Measurements from ENCODE around the gene AGAP9. TPM values are rescaled to one million over a fixed set of nuclear protein-coding genes. Genes with fewer than 3 reads are reported as not detected.
"Not testable (repeated sequence)": the region's sequence is repeated elsewhere in the genome, so short reads cannot be mapped to it uniquely, and the experiment has no call there.

AGAP9 gene
- total and polyA plus RNA-seq, 2 of the 8 experiments (the other 6 are each of a cell fraction or from before 2014, with no cell fraction given), result 7.2 to 9.3 TPM

DNA sequence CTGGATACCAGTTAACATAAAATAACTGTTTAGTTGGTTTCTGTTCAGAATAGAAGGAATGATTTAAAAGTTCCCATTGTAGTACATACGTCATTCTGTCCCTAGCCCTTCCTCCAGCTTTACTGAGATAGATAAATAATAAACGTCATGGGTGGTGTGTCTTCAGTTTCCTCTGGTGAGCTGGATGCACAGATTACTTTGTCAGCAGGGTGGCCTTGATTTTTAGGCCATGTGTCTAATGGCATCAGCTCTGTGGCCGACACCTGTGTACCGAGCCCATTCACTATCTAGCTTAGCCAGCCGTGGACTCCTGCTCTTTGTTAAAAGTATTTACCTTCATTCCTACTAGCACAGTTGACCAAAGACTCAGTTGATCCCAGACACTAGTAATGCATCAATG, 34.7 kb upstream of the AGAP9 start:
- 98% methylated on average over 5 of the region's 5 CpGs; no CpG with 5 or more reads in 1 of the 2 experiments for WGBS, 2 experiments (ENCODE audit: extremely low coverage in 1 of 2, insufficient coverage in 1 of 2, insufficient read length in 1 of 2, insufficient replicate concordance in 2 of 2, low coverage in 1 of 2, low lambda C conversion rate in 2 of 2, missing lambda C conversion rate in 1 of 2)
- H4K5ac ChIP-seq (ENCODE audit: insufficient read length, low read depth, low read length); H2BK12ac ChIP-seq (ENCODE audit: low read depth, low read length); H3K4me2 ChIP-seq (ENCODE audit: insufficient read depth in 1 of 2, low read depth in 2 of 2, low read length in 2 of 2); POLR2A ChIA-PET (ENCODE audit: partially characterized antibody); H2BK15ac ChIP-seq (ENCODE audit: low read length); H3K4me1 ChIP-seq (replicated peaks in 1 of 4; ENCODE audit: control insufficient read depth in 3 of 4, insufficient read depth in 4 of 4, low read length in 3 of 4); H3K9ac ChIP-seq (replicated peaks in 1 of 4; ENCODE audit: extremely low read depth in 1 of 4, low read depth in 3 of 4, low read length in 3 of 4); H2AK5ac ChIP-seq (ENCODE audit: low read depth, low read length); H3K27ac ChIP-seq (ENCODE audit: low read depth, low read length); H2BK20ac ChIP-seq (ENCODE audit: low read length); H4K20me1 ChIP-seq (replicated peaks in 1 of 2; ENCODE audit: control insufficient read depth in 1 of 2, insufficient read depth in 2 of 2, low read length in 2 of 2); H3K23me2 ChIP-seq (ENCODE audit: low read depth, low read length); H3K23ac ChIP-seq (ENCODE audit: insufficient read length); H3K79me2 ChIP-seq (ENCODE audit: control insufficient read depth in 1 of 2, insufficient read depth in 2 of 2, low read length in 2 of 2); H3K56ac ChIP-seq (replicated peaks; ENCODE audit: insufficient read length, low read depth, low read length); H3K4me3 ChIP-seq (ENCODE audit: extremely low read depth in 1 of 4, insufficient read depth in 2 of 4, low read depth in 3 of 4, low read length in 4 of 4); FAIRE-seq; H3K79me1 ChIP-seq (ENCODE audit: low read depth, low read length); DNase-seq (ENCODE audit: low read depth in 1 of 2, low spot score in 2 of 2); H4K8ac ChIP-seq (ENCODE audit: extremely low read depth, insufficient read depth, low read length); H3K4ac ChIP-seq (replicated peaks; ENCODE audit: insufficient read length, low read depth, low read length); H3K27me3 ChIP-seq (replicated peaks in 1 of 4; ENCODE audit: control insufficient read depth in 3 of 4, extremely low read depth in 1 of 4, insufficient read depth in 3 of 4, low read length in 3 of 4); H2BK5ac ChIP-seq (ENCODE audit: low read depth, low read length); CTCF ChIA-PET (ENCODE audit: partially characterized antibody); H4K91ac ChIP-seq (replicated peaks; ENCODE audit: insufficient read length, low read length); H2BK120ac ChIP-seq (replicated peaks; ENCODE audit: low read depth, low read length); H3K14ac ChIP-seq (ENCODE audit: insufficient read length); H3K36me3 ChIP-seq (ENCODE audit: control insufficient read depth in 2 of 4, insufficient read depth in 4 of 4, low read length in 3 of 4); H3K18ac ChIP-seq (ENCODE audit: extremely low read depth, low read length); H2AFZ ChIP-seq (ENCODE audit: low read length); H3K9me3 ChIP-seq (ENCODE audit: insufficient read depth in 2 of 2, low read depth in 1 of 2, low read length in 1 of 2): not testable (repeated sequence)

DNA sequence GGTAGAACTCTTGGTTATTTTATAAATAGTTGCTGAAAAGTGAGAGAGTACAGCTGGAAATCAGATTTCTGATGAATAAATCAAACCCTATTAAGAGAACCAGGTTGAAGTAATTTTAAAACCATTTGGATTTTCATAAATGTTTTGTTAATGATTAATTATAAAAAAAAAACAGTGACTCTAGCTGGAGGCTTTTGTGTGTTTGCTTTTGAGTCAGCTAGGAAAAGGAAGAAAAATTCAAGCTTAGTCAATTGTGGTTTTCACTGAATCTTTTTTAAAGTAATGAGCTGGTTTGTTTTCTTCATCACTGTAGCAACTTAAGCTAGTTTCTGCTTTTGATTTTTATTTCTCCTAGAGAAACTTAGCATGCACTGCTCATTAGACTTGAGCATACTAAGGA, 34.2 kb upstream of the AGAP9 start:
- FAIRE-seq; H3K18ac ChIP-seq (ENCODE audit: extremely low read depth, low read length); H3K23ac ChIP-seq (ENCODE audit: insufficient read length); H3K4me2 ChIP-seq (ENCODE audit: insufficient read depth in 1 of 2, low read depth in 2 of 2, low read length in 2 of 2); H2AK5ac ChIP-seq (ENCODE audit: low read depth, low read length); H3K4me3 ChIP-seq (ENCODE audit: extremely low read depth in 1 of 4, insufficient read depth in 2 of 4, low read depth in 3 of 4, low read length in 4 of 4); H2BK5ac ChIP-seq (ENCODE audit: low read depth, low read length); H2BK20ac ChIP-seq (ENCODE audit: low read length); H3K14ac ChIP-seq (ENCODE audit: insufficient read length); H3K23me2 ChIP-seq (ENCODE audit: low read depth, low read length); H2BK120ac ChIP-seq (replicated peaks; ENCODE audit: low read depth, low read length); H3K79me2 ChIP-seq (ENCODE audit: control insufficient read depth in 1 of 2, insufficient read depth in 2 of 2, low read length in 2 of 2); H4K8ac ChIP-seq (ENCODE audit: extremely low read depth, insufficient read depth, low read length); H4K20me1 ChIP-seq (replicated peaks in 1 of 2; ENCODE audit: control insufficient read depth in 1 of 2, insufficient read depth in 2 of 2, low read length in 2 of 2); H3K9ac ChIP-seq (replicated peaks in 1 of 4; ENCODE audit: extremely low read depth in 1 of 4, low read depth in 3 of 4, low read length in 3 of 4); H3K36me3 ChIP-seq (ENCODE audit: control insufficient read depth in 2 of 4, insufficient read depth in 4 of 4, low read length in 3 of 4); H2BK15ac ChIP-seq (ENCODE audit: low read length); H4K91ac ChIP-seq (replicated peaks; ENCODE audit: insufficient read length, low read length); H3K4me1 ChIP-seq (replicated peaks in 1 of 4; ENCODE audit: control insufficient read depth in 3 of 4, insufficient read depth in 4 of 4, low read length in 3 of 4); H3K27me3 ChIP-seq (replicated peaks in 1 of 4; ENCODE audit: control insufficient read depth in 3 of 4, extremely low read depth in 1 of 4, insufficient read depth in 3 of 4, low read length in 3 of 4); DNase-seq (ENCODE audit: low read depth in 1 of 2, low spot score in 2 of 2); H3K56ac ChIP-seq (replicated peaks; ENCODE audit: insufficient read length, low read depth, low read length); H2BK12ac ChIP-seq (ENCODE audit: low read depth, low read length); H4K5ac ChIP-seq (ENCODE audit: insufficient read length, low read depth, low read length); H3K79me1 ChIP-seq (ENCODE audit: low read depth, low read length); POLR2A ChIA-PET (ENCODE audit: partially characterized antibody); CTCF ChIA-PET (ENCODE audit: partially characterized antibody); H3K4ac ChIP-seq (replicated peaks; ENCODE audit: insufficient read length, low read depth, low read length); H2AFZ ChIP-seq (ENCODE audit: low read length); H3K9me3 ChIP-seq (ENCODE audit: insufficient read depth in 2 of 2, low read depth in 1 of 2, low read length in 1 of 2); H3K27ac ChIP-seq (ENCODE audit: low read depth, low read length): not testable (repeated sequence)
